Gastroesophageal sphincter (tissue), 4 donors: ENCODE results near the gene ARMH3. TPM values are rescaled to one million over a fixed set of nuclear protein-coding genes. Genes with fewer than 3 reads are reported as not detected.

Experiments
- ATAC-seq: fragments of 150-250 bp; one replicate; pipeline ENCODE4 v1.9.1; 2016; ENCODE audit warnings: mild to moderate bottlenecking, moderate library complexity
- H3K27ac ChIP-seq, 4 donors: fragments of 200-600 bp; sonication (generic) in 3 of 4; 1 replicate in 3 of 4; 2 replicates in 1 of 4; pipeline ENCODE4 v1.5.1; 2016 to 2019
- H3K27me3 ChIP-seq: fragments of 200-600 bp; sonication (generic); one replicate; pipeline ENCODE4 v1.5.1; 2019
- H3K36me3 ChIP-seq, 2 donors: fragments of 200-600 bp; sonication (generic); one replicate each; pipeline ENCODE4 v1.5.1; 2019; ENCODE audit warnings: control low read depth in 1 of 2
- H3K4me1 ChIP-seq, 3 donors: fragments of 200-600 bp; sonication (generic); 1 replicate in 2 of 3; 2 replicates in 1 of 3; pipeline ENCODE4 v1.5.1; 2016 to 2019; ENCODE audit warnings: control low read depth in 2 of 3
- H3K4me3 ChIP-seq, 2 donors: fragments of 200-600 bp; sonication (generic); one replicate each; pipeline ENCODE4 v1.5.1; 2019; ENCODE audit warnings: mild to moderate bottlenecking in 1 of 2, moderate library complexity in 1 of 2
- H3K9me3 ChIP-seq, 3 donors: fragments of 200-600 bp; sonication (generic); one replicate each; pipeline ENCODE4 v1.5.1; 2017 to 2019; ENCODE audit warnings: control low read depth in 2 of 3
- CTCF ChIP-seq, 4 experiments: fragments of 200-600 bp in 2 of 4; fragments of 450-650 bp in 2 of 4; sonication (generic) in 1 of 4; IDR thresholded peaks; one replicate each; pipeline ENCODE4 v1.5.1; 2017 to 2019; ENCODE audit warnings: antibody characterized with exemption in 4 of 4, mild to moderate bottlenecking in 2 of 4, moderate library complexity in 2 of 4
- EP300 ChIP-seq: sonication (generic); formaldehyde crosslinking; IDR thresholded peaks from one replicate; pipeline ENCODE4 v1.6.1; 2017; ENCODE audit warnings: antibody characterized with exemption, mild to moderate bottlenecking
- POLR2A ChIP-seq, 2 donors: fragments of 450-650 bp; IDR thresholded peaks; one replicate each; pipeline ENCODE4 v1.6.1; 2017; ENCODE audit warnings: antibody characterized with exemption in 2 of 2, mild to moderate bottlenecking in 2 of 2, moderate library complexity in 1 of 2
- POLR2AphosphoS5 ChIP-seq: sonication (generic); formaldehyde crosslinking; IDR thresholded peaks from one replicate; pipeline ENCODE4 v1.6.1; 2017; ENCODE audit warnings: antibody characterized with exemption
- WGBS, 2 donors: methylation state at CpG; one replicate each; pipeline ENCODE4 v1.1.5; 2018; ENCODE audit warnings: low coverage in 1 of 2; 5-methylcytosine and 5-hydroxymethylcytosine counted together
- total RNA-seq, 4 donors: library from RNA; depleted of rRNA; stranded (reverse); fragments of >200 nt; gene quantifications; one replicate each; pipeline ENCODE4 v1.1.0, GENCODE V29; 2016

The ARMH3 gene
- 10 to 100 TPM; 12.4 to 17.2 (median 14.9) TPM for total RNA-seq

GRCh38 chr10:102055647-102056419 is at the start of gene ARMH3:
Gene ARMH3, minus strand, starts transcription at chr10:102056173. Its CDS starts 16,059 bp downstream, at chr10:102040114.
- Histone ChIP-seq H3K9me3 (no peaks in the 10 kb centered on the region), H3K27me3 (no peaks in the 10 kb centered on the region), H3K4me3 (peak within 1 kb of the TSS; percentile 69 to 89), H3K36me3 (no peaks in the 10 kb centered on the region), H3K27ac (peak within 1 kb of the TSS; percentile 90 to 98 (median 95)), H3K4me1 (peaks cover 0 to 41% (median 17%) of the 10 kb centered on the region in 3 donors)
- TF ChIP-seq EP300 (no peak), POLR2AphosphoS5 (peak; percentile 60), POLR2A (IDR thresholded peaks at IDR 0.05) (peak; percentile 71 to 74), CTCF (IDR thresholded peaks at IDR 0.05) (peak in 2 of 4 experiments; percentile 22 to 29)
- ATAC-seq = peak; percentile 98
- WGBS, 2 donors = 0 to 2% methylated on average over 14 to 18 of the region's 79 CpGs

GRCh38 chr10:102102421-102102820 is 46.4 kb upstream of the ARMH3 start:
- Histone ChIP-seq H3K9me3 (no peaks in the 10 kb centered on the region), H3K4me3 (no peak overlapping the region), H3K4me1 (no peaks in the 10 kb centered on the region), H3K36me3 (peaks cover 0 to 10% of the 10 kb centered on the region in 2 donors), H3K27me3 (no peaks in the 10 kb centered on the region), H3K27ac (no peak overlapping the region)
- TF ChIP-seq EP300 (no peak), POLR2AphosphoS5 (no peak), CTCF (IDR thresholded peaks at IDR 0.05) (no peak), POLR2A (IDR thresholded peaks at IDR 0.05) (no peak)
- ATAC-seq = no peak
- whole genome bisulfite sequencing, 2 donors = 100% methylated on average over 1 of the region's 1 CpG; no CpG with 5 or more reads in 1 of the 2 donors

GRCh38 chr10:102101152-102101551 is 45.2 kb upstream of the ARMH3 start:
- Histone ChIP-seq H3K4me1 (no peaks in the 10 kb centered on the region), H3K27me3 (no peaks in the 10 kb centered on the region), H3K27ac (no peak overlapping the region), H3K9me3 (no peaks in the 10 kb centered on the region), H3K4me3 (no peak overlapping the region), H3K36me3 (no peaks in the 10 kb centered on the region)
- TF ChIP-seq EP300 (no peak), POLR2AphosphoS5 (no peak), POLR2A (IDR thresholded peaks at IDR 0.05) (no peak), CTCF (IDR thresholded peaks at IDR 0.05) (no peak)
- ATAC-seq = no peak
- 67 to 91% methylated on average over 2 to 5 of the region's 5 CpGs for WGBS, 2 donors

- ATAC-seq = no peak
- no peak for TF ChIP-seq CTCF (IDR thresholded peaks at IDR 0.05)
- TF ChIP-seq POLR2A (IDR thresholded peaks at IDR 0.05) = no peak
- no peak for TF ChIP-seq EP300
- no peak for TF ChIP-seq POLR2AphosphoS5
- WGBS, 2 donors = 80 to 84% methylated on average over 3 to 5 of the region's 7 CpGs
Measured at GRCh38 chr10:102096449-102096848, 40.5 kb upstream of the ARMH3 start.

GRCh38 chr10:102090772-102091171 is 34.8 kb upstream of the ARMH3 start:
- Histone ChIP-seq H3K9me3 (no peaks in the 10 kb centered on the region), H3K27ac (no peak overlapping the region), H3K4me3 (no peak overlapping the region), H3K4me1 (no peaks in the 10 kb centered on the region), H3K36me3 (no peaks in the 10 kb centered on the region), H3K27me3 (no peaks in the 10 kb centered on the region)
- 64% methylated on average over 2 of the region's 2 CpGs; no CpG with 5 or more reads in 1 of the 2 donors for WGBS, 2 donors
- ATAC-seq = no peak
- TF ChIP-seq EP300 = no peak
- TF ChIP-seq CTCF (IDR thresholded peaks at IDR 0.05) = no peak
- no peak for TF ChIP-seq POLR2A (IDR thresholded peaks at IDR 0.05)
- no peak for TF ChIP-seq POLR2AphosphoS5

More at GRCh38 chr10:102096449-102096848, 40.5 kb upstream of the ARMH3 start:
- no peaks in the 10 kb centered on the region for H3K36me3 ChIP-seq
- H3K27ac ChIP-seq = no peak overlapping the region
- no peaks in the 10 kb centered on the region for H3K4me1 ChIP-seq
- H3K9me3 ChIP-seq = no peaks in the 10 kb centered on the region
- no peak overlapping the region for H3K4me3 ChIP-seq
- H3K27me3 ChIP-seq = no peaks in the 10 kb centered on the region
